NCI-H2107 (cell line): Measurements from ENCODE around the gene DCST1.

Source experiments
- DNase-seq: peaks from one replicate; lab custom pipeline; 2025; lab: John Stamatoyannopoulos, UW

Gene DCST1

DNA sequence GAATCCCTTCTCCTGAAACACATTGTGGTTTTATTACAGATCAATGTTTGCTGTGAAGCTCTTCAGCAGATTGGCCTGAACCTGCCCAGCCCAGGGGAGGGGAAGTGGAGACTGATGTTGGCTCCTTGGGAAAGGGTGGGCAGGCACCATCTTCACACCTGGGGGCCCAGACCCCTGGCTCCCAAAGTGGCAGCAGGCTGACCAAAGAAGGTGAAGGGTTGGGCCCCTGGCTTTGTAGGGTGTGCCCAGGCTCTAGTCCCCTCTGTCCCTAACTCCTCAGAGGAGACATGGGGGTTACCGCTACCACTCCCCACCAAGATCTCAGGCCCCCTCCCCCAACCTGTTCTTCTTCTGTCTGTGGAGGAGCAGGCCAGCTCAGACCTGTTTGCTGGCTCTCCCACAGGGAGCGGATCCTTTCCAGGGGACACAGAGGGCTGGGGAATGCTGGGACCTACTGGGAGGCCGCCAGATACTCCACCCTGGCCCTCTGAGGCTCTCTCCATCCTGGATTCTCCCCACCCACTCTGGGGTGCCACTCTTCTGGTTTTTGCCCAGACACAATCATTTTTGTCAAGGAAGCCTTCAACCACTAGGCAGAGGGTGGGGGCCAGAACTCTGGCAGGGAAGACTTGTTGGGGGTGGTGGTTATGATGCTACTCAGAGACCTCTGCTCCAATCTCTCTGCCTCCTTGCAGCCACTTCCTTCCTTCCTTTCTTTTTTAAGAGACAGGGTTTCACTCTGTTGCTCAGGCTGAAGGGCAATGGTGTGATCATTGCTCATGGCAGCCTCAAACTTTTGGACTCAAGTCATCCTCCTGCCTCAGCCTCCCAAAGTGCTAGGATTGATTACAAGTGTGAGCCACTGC, 40.0 kb downstream of the DCST1 start:
- DNase-seq = no peak

DNA sequence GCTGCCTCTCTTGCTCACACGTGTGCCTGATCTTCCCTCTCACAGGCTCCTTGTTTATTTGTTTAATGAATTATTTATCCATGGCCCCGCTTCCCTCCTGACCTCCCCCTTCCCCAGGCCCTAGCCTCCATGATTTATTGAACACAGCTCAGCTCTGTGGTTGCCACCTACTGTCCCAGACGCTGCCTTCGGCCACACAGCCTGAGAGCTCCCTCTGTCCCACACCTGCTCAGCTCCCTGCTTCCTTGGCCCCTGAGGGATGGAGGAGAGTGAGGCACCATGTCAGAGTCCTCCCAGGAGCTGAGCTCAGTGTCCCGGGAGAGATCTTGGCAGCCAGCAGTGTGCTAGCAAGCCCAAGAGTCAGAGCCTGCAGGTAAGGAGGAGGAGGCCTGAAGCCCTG, 41.9 kb downstream of the DCST1 start:
- DNase-seq = no peak

DNA sequence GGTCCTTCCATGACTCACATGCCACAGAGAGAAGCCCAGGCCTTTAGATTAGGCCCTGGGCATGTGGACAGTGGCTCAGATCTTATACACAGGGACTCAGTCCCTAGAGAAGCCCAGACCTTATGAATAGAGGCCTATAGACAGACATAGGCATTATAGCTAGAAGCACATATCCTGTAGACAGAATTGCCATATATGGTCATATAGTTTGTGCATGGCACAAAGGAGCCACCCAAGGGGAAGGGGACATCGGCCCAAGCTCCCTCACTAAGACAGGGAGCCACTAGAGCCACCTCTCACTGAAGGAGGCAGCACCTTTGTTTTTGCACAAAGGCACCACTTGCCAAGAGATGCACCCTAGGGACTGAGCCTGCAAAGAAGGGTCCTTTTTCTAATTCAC, 42.7 kb downstream of the DCST1 start:
- no peak for DNase-seq

DNA sequence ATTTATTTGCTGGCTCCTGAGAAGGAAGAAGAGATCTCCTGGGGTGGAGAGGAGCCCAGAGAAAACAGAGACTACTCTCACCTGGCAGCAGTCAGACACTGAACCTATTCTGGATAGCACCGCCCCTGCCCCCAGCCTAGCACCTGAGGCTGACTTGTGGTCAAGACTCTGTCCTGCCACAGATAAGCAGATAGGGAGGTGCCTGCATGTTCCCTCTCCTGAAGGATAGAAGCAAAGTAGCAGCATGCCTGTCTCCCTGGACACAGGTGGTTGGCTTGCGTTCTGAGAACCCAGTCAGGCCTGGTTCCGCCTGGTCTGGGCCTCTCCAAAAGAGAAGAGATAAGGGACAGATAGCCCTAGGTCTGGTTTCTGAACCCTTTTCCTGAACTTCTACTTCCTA, 43.7 kb downstream of the DCST1 start:
- peak; percentile 28 for DNase-seq

DNA sequence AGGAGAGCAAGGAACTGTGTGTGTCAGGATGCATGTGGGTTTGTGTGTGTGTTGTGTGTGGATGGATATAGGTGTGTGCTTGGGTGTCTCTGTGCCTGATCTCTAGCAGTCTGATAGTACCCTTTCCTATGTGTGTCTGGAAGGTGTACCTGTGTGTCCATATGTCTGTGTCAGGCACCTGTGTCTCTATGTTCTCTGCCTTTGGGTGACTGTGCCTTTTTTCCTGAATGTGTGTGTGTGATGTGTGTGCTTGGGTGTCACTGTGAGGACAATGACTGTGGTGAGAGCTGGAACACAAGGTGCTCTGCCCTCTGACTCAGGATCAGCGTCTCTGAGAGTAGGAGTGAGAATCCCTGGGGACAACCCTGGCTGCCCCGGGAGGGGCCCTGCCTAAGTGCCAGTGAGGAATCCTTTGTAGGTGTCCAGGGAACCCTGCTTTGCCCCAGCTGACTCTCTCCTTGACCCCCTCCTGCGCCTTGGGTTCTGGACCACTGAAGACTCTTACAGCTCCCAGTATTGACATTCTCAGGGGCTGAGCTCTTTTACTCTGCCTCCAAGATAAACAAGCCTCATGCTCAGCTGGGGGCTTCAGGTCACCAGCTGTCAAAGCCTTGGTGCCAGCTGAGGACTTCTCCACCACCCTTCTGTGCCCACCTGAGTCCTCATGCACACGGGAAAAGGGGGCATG, 44.3 kb downstream of the DCST1 start:
- DNase-seq = no peak

DNA sequence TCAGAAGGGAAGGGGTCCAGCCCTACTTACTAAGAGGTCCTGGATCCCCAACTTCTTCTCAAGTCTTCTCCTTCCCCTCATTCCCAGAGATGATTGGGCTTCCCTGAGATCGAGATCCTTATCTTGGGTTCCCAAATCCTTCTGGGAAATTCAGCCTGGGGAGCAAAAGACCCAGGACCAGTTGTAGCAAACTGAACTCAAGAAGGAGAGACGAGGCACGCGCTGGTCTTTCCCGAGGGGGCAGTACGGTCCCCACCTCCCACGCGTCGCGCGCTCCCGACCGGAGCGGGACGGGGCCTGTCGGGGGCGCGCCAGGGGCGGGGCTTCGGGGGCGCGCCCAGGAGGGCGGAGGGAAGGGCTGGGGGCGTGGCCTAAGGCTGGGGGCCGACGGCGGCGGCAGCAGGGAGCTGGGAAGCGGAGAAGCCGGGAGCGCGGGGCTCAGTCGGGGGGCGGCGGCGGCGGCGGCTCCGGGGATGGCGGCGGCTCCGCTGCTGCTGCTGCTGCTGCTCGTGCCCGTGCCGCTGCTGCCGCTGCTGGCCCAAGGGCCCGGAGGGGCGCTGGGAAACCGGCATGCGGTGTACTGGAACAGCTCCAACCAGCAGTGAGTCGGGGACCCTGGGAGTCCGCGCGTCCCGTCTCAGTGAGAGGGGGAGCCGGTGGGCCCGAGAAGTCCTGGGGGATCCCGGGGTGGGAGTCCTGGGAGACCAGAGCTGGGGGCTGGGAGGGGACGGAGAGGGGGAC, 45.0 kb downstream of the DCST1 start, which contains the start of gene EFNA3:
Gene EFNA3 (plus strand): TSS at position 369 of the 741 bp plus-strand sequence. CDS start 105 bp downstream, at position 474.
- DNase-seq = no peak

DNA sequence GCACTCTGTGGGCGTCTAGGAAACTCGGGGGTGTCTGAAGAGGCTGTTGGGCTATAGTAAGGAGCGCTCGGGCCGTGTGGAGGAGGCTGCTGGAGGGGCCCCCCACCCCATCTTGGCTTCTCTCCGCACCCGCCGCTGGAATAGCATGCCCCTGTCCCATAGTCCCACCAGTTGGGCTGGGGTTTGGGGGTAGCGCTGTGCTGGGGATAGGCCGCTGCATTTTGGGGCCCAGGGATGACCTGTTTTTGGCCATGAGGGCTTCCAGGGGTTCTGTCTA, 45.5 kb downstream of the DCST1 start:
- DNase-seq = no peak

DNA sequence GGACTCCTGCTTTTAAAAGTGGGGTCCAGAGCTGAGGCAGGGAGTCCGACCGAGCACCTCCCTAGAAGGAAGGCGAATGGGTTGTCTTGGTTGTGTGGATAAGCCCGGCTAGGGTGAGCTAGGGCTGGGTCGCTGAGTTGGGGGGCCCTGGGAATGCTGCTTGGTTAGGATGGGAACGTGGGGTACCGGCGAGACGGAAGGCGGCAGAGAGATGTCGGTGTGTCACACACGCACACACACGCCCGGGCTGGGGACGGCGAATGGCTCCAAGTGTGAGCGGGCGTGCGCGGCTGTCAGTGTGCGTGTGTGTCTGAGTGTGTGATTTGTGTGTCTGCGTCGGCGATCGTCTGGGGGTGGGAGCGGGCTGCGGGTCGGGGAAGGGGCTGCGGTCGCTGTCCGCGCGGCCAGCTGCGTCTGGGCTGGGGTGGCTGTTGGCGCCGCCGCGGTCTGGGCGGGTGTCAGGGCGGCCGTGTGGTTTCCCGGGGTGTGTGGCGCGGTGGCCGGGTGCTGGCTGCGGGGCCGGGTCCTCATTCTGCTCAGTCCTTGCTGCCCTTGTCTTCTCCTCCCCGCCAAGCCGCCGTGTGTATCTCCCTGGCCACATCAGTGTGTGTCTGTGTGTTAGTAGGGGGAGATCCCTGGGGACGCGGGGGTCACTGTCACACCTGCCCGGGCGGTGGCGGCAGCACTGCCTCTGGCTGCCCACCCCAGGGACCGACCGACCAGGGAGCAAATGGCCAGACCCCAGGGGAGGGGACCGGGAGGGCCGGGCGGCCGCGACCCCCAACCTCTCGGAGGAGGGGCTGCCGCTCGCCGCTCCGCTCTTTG, 46.1 kb downstream of the DCST1 start:
- no peak for DNase-seq

DNA sequence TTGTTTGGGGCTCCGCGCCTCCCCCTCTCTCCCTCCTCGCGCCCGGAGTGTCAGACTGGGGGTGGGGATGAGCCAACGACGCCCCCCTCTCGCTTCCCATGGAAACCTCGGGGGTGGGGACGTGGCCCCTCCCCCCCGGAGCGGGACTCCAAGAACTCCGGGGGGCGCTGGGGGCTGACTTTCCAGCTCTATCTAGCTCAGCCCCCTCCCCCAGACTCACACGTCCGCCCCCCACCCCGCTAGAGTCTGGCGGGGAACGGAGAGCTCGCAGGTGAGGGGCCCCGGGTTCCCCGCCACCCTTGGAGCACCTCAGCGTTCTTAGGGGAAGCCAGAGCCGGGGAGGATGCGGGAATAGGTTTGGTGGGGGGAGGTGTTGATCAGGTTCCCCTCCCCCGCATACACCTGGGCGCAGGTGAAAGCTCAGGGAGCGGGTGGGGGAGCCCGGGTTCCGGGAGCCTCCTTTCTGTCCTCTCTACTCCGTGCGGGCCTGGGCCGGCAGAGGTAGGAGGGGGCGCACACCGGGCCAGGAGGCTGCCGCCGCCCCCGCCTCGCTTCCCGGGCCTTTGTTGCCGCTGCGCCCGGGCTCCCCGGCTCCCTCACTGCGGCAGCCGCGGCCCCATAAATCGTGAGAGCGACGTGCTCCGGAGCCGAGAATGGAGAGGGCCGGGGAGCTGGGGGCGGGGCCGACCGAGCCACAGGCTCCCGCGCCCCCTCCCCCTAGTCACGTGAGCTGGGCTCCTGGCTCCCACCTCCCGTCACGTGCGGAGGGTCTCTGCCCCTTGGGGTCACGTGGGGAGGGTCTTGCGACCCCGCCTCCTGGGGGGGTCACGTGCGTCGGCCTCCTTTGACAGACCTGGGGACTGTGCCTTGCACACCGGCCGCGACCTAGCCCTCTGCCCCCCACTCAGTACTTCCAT, 46.9 kb downstream of the DCST1 start:
- DNase-seq = peak; percentile 45

DNA sequence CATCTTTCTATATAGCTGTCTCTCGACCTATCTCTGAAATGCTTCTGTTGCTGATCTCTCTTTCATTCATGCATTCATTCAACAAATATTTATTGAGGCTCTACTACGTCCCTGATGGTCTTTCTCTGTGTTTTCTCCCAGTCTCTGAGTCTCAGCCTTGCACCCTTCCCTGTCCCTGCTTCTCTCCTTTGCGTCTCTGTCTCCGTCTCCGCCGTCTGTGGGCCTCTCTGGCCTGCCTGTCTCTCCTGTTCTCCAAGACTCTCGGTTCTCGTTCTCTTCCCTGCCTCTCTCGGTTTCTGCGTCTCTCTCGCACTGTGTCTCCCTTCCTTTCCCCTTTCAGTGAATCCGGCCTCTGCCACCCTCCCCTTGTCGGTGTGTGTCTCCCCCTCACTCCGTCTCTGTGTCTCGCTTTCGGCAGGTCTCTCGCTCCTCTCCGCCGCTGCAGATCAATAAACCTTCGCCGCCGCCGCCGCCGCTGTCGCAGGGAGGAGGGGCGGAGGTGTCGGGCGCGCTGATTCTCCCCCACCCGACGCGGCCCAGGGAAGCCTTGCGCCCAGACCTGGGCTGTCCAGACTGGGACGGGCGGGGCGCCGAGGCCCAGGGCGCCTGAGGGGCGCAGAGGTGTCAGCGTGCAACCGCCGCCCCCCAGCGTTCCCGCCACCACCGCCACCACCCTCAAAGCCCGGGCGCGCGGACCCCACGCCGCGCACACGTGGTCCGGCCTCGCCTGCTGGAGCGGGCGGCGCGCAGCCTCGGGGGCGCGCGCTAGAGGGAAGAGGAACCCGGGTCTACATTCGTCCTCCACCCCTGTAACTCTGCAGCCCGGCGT, 48.1 kb downstream of the DCST1 start:
- DNase-seq = no peak

DNA sequence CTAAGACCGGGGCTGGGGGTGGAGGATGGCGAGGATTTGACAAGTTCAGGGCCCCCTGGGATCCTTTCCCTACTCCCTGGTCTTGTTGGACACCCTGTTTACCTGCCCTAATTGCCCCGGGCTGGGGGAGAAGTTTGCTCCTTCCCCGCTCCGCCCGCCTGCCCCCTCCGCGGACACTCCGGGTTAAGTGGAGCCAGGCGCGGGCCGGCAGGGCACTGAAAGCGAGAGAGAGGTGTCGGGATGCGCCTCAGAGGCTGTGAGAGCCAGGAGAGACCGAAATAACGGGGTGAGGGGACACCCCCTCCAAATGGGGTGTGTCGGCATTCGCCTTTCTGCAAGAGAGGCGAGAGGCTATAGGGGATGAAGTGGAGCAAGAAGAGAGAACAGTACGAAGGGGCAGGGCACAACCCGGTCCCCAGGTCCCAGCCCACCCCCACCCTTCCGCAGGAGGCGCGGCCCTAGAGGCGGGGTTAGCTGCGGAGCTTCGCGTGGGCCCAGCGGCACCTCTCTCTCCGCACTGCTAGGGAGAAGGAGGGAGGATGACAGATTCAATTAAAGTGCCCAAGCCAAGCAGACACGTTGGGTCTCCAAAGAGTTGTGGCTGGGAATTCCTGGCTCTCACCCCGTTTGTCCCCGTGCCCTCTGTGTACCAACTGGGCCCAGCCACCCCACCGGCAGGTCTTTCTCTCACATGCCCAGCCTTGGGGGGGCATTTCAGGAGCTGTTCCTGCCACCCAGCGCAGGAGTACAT, 48.9 kb downstream of the DCST1 start:
- DNase-seq = no peak

DNA sequence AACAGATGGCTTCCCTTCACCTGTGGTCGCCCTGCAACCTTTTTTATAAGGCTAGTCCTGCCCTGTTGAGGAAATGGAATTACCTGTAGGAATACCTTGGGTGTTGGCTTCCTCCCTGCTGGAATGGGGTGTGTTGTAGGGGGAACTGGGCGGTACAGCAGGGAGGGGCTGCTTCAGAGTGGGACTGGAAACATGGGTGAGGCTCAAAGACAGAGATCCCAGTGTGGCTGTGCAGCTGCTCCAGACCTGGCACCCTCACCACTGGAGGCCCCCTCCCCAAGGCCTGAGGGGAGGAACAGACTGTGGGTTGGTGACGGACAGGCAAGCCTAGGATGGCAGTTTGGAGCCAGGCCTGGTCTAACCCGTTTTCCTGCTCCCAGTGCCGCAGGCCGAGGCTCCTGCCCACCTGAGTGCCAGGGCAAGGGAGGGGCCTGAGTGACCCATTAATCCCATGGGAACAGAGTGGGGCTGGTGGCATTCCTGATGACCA, 49.5 kb downstream of the DCST1 start:
- DNase-seq = no peak

DNA sequence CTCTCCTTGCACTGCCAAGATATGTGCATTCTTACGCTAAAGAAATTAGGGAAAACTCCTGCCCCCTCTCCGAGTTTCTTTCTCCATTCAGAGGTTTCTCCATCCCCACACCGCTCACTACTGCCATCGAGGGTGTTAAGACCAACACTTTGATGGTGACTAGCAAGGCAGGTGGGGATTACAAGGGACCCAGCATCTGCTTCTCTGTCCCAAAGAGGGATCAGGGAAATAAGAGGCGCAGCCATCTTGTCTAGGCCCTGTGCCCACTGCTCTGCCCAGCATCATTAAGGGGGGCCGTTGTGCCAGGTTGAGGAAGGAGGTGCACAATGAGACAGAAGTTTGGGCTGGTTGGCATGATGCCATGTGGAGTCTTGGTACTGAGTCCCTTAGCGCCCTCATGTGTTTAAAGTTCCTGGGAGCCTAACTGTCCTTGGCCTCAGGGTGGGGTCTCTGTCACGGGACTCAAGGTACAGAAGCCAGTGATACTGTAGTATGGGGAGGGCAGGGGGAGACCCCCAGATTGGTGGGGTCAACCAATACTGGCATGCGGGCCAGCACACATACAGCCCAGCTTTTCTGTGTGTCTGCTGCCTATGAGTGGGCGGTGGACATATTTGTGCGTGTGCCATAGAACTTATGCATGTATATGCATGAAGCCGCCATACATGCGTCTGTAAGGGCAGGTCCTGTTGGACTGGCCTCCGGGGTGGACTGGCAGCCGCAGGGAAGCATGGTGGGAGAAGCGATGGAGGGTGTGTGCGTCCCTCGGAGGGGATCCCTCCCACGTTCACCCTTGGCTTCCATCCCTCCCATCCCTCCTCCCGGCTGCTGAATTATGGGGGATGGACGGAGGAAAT, 50.5 kb downstream of the DCST1 start:
- DNase-seq = peak; percentile 49

DNA sequence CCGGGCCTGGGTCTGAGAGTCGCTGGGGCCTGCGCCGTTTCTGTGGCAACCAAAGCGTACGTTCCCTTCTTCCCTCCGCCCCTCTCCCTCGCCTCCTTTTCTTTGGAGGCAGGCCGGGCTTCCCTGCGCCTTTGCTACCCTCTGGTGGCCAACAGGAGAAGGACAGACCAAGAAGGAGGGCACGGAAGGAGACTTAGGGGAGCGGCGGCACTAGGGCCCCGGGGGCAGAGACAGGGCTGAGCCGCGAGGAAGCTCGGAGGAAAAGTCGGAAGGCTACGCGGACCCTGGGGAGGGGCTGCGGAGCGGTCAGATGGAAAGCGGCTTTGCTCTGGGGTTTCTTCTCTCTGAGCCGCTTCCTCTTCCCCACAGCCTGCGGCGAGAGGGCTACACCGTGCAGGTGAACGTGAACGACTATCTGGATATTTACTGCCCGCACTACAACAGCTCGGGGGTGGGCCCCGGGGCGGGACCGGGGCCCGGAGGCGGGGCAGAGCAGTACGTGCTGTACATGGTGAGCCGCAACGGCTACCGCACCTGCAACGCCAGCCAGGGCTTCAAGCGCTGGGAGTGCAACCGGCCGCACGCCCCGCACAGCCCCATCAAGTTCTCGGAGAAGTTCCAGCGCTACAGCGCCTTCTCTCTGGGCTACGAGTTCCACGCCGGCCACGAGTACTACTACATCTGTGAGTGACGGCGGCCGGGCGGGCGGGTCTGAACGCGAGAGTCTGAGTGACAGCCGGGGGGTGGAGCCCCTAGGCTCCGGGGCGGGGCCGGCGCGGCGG, 51.3 kb downstream of the DCST1 start:
- peak; percentile 91 for DNase-seq

DNA sequence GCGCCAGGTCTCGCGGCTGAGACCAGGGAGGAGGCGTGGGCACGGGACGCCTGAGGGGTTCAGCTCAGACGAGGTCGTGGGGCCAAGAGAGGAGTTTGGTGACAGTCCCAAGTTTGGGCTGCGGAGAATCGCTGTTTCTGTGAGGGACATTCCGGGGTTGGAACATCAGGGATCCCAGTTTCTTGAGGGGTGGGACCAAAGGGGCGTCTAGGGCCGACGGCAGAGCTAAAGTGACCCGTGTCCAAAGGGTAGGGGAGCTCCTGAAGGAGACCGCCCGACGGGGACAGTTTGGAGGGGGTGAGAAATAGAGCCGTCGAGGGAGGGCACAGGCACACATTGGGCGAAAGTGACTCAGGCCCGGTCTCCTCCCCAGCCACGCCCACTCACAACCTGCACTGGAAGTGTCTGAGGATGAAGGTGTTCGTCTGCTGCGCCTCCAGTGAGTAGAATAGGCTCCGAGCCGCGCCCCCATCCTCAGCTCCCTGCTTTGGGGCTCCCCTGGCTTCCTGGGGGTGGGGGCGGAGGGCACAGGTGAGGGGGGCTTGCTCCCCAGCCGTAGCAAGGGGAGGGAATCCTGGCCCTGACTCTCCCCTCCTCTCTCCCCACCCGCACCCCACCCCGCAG, 52.0 kb downstream of the DCST1 start:
- no peak for DNase-seq

DNA sequence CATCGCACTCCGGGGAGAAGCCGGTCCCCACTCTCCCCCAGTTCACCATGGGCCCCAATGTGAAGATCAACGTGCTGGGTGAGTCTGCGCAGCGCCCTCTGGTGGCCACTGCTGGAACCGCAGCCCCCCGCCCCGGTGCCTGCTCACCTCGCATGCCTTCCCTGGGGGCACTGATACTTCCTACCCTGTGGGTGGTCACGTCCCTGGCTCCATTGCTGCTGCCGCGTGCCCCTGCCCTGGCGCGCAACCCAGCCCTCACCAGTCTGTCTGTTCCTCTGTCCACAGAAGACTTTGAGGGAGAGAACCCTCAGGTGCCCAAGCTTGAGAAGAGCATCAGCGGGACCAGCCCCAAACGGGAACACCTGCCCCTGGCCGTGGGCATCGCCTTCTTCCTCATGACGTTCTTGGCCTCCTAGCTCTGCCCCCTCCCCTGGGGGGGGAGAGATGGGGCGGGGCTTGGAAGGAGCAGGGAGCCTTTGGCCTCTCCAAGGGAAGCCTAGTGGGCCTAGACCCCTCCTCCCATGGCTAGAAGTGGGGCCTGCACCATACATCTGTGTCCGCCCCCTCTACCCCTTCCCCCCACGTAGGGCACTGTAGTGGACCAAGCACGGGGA, 52.6 kb downstream of the DCST1 start:
- no peak for DNase-seq
